ENCODE measurements around the gene CXXC5. TPM values are rescaled to one million over a fixed set of nuclear protein-coding genes. Genes with fewer than 3 reads are reported as not detected.

The CXXC5 gene
- total and polyA plus RNA-seq, 9 of the 15 experiments (the other 6 are each of a cell fraction or from before 2014, with no cell fraction given), result 1.9 to 123 (median 45.8) TPM

GRCh38 chr5:139648205-139649081, at the start of gene CXXC5 (continued):
- peak; percentile 31 for TF ChIP-seq CTCFL (IDR thresholded peaks at IDR 0.05; ENCODE audit: borderline replicate concordance, insufficient read depth, low read depth, low read length, poor library complexity, severe bottlenecking)
- TF ChIP-seq FIP1L1 (IDR thresholded peaks at IDR 0.05; ENCODE audit: low read depth, low read length, poor library complexity, severe bottlenecking), result peak; percentile 57
- TF ChIP-seq SIN3B (IDR thresholded peaks at IDR 0.05; ENCODE audit: low read depth), result 0 out of 2 replicates have a peak, but pooled peaks have one; percentile 48
- no peak for TF ChIP-seq ELF2 (CRISPR knock-in tag; IDR thresholded peaks at IDR 0.05)
- TF ChIP-seq SIN3A (IDR thresholded peaks at IDR 0.05; ENCODE audit: borderline replicate concordance in 2 of 2, control insufficient read depth in 1 of 2, low read depth in 2 of 2, low read length in 2 of 2), result peak in 1 of 2 experiments; percentile 54; a peak in 1 of 4 replicates
- no peak for TF ChIP-seq BHLHE40 (IDR thresholded peaks at IDR 0.05; ENCODE audit: low read length)
- TF ChIP-seq ZNF778 (CRISPR knock-in tag; IDR thresholded peaks at IDR 0.05), result no peak
- TF ChIP-seq HNRNPL (IDR thresholded peaks at IDR 0.05; ENCODE audit: low read depth, low read length), result peak; percentile 80
- TF ChIP-seq, protein P1, sequence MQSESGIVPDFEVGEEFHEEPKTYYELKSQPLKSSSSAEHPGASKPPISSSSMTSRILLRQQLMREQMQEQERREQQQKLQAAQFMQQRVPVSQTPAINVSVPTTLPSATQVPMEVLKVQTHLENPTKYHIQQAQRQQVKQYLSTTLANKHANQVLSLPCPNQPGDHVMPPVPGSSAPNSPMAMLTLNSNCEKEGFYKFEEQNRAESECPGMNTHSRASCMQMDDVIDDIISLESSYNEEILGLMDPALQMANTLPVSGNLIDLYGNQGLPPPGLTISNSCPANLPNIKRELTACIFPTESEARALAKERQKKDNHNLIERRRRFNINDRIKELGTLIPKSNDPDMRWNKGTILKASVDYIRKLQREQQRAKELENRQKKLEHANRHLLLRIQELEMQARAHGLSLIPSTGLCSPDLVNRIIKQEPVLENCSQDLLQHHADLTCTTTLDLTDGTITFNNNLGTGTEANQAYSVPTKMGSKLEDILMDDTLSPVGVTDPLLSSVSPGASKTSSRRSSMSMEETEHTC (IDR thresholded peaks at IDR 0.05), result 0 out of 2 replicates have a peak, but pooled peaks have one; percentile 9
- peak; percentile 28 for TF ChIP-seq REST (IDR thresholded peaks at IDR 0.05; ENCODE audit: borderline replicate concordance)
- peak; percentile 63; the same call in 1 of the 2 replicates for TF ChIP-seq REST (CRISPR knock-in tag; IDR thresholded peaks at IDR 0.05; ENCODE audit: low read depth)
- TF ChIP-seq ZBTB8A (IDR thresholded peaks at IDR 0.05; ENCODE audit: partially characterized antibody), result no peak
- TF ChIP-seq ERF (CRISPR knock-in tag; IDR thresholded peaks at IDR 0.05), result peak; percentile 87
- TF ChIP-seq RBFOX2 (IDR thresholded peaks at IDR 0.05; ENCODE audit: low read depth, low read length), result peak; percentile 80

Measured in K562 (cell line).